HuH-7.5 (cell line): ENCODE measurements around the gene FAM153A.
"Not testable (repeated sequence)": the region's sequence is repeated elsewhere in the genome, so short reads cannot be mapped to it uniquely, and the experiment has no call there.

Source experiments
- DNase-seq: peaks from one replicate; pipeline ENCODE4 v3.0.0; 2011; ENCODE audit warnings: low spot score

FAM153A gene

DNA sequence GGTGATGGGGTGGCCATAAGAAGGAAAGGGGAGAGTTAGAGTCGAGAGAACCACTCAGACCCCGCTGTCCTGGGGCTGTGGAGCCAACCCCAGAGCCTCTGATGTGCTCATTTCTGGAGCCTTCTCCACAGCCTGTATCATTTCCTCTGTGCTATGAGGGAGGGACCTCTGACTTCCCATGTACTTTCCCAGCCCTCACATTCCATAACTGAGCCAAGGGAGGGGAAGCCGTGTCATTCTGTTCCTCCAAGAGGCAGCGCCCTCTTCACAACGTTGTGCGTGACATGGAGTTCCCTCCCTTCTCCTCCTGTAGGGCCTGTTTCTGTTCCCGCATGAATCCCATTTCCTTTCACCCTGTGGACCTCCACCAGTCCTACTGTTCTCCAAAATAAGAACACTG lies 57.8 kb downstream of the FAM153A start:
- DNase-seq, result not testable (repeated sequence)

DNA sequence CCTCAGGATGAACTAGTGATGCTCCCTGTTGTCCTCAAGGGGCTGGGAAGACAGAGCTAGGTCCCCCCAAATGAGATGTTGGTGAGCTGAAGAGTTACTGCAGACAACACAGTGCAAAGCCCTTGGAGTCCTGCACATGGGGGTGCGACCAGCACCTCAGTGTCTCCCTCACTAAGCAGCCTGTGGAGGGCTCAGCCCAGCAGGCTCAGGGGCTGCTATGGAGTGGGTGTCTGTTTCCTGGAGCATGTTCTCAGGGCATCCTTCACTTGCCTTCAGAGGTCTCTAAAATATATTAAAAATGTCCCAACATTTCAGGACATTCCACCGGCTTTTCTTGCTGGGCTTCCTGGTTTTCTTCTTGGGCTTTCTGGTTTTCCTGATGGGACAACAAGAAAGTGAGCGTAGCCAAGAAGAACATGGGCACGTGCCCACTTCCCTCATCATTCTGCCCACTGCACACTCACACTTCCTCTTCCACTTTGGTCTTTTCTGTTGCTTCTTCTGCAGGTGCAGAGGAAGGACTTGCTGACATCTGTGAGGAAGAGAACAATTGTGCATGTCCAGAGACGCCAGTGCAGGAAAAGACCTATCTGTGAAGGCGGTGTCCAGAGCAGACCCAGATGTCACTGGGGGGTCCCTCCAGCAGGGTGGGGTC lies 58.7 kb downstream of the FAM153A start:
- DNase-seq, result not testable (repeated sequence)

DNA sequence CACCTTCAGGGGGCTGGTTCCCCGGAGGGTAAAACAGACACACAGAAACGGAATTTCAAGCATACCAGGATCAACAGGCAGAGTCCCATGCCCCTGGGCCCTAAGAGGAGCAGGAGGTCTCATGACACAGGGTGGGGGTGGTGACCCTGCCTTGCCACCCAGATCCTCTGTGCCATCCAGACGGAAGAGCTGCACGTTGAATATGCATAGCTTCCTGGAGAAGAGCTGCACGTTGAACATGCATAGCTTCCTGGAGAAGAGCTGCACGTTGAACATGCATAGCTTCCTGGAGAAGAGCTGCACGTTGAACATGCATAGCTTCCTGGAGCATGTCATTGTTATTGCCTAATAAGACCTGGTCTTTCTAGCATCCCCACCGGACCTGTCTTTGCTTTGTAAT lies 59.9 kb downstream of the FAM153A start:
- not testable (repeated sequence) for DNase-seq

DNA sequence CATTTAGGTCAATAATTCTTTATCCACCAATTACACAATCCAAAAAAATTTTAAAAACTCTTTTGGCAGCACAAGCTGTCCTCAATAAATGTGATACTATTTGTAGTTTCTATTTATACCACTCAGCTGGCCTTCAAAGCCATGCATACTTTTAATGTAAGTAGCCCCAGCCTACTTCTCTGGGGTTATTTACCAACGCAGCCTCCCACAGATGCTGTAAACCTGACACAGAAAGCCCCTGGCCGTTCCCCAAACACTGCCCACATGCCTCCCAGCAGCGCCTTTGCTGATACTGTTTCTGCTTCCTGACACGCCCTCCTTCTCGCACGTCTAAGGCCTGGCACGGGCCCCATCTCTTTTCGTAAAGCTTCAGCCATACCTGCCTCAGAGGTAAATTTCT lies 62.7 kb downstream of the FAM153A start:
- not testable (repeated sequence) for DNase-seq

DNA sequence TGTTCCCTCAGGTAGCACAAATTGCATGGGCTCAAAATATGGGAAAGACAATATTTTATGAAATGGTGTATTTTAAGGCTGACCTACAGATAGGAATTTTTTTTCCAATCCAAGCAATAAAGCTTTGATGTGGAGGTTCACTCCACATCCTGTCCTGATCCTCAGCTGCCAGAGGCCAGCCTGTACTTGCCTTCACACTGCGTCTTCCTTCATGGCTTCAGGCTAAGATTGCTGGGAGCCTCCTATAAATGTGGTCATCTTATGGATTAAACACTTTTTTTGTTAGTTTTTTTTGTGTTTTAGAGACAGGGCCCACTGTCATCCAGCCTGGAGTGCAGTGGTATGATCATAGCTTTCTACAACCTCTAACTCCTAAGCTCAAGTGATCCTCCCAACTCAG lies 67.3 kb downstream of the FAM153A start:
- not testable (repeated sequence) for DNase-seq

GRCh38 chr5:177696100-177696499 lies 86.6 kb downstream of the FAM153A start:
- DNase-seq, result not testable (repeated sequence)

DNA sequence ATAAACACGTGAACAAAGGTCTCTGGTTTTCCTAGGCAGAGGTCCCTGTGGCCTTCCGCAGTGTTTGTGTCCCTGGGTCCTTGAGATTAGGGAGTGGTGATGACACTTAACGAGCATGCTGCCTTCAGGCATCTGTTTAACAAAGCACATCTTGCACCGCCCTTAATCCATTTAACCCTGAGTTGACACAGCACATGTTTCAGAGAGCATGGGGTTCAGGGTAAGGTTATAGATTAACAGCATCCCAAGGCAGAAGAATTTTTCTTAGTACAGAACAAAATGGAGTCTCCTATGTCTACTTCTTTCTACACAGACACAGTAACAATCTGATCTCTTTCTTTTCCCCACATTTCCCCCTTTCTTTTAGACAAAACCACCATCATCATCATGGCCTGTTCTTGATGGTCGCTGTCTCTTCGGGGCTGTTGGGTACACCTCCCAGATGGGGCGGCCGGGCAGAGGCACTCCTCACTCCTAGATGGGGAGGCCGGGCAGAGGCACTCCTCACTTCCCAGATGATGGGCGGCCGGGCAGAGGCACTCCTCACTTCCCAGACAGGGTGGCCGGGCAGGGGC lies 87.3 kb downstream of the FAM153A start:
- not testable (repeated sequence) for DNase-seq

- not testable (repeated sequence) for DNase-seq
These were observed 88.2 kb downstream of the FAM153A start for GRCh38 chr5:177694518-177694835.

DNA sequence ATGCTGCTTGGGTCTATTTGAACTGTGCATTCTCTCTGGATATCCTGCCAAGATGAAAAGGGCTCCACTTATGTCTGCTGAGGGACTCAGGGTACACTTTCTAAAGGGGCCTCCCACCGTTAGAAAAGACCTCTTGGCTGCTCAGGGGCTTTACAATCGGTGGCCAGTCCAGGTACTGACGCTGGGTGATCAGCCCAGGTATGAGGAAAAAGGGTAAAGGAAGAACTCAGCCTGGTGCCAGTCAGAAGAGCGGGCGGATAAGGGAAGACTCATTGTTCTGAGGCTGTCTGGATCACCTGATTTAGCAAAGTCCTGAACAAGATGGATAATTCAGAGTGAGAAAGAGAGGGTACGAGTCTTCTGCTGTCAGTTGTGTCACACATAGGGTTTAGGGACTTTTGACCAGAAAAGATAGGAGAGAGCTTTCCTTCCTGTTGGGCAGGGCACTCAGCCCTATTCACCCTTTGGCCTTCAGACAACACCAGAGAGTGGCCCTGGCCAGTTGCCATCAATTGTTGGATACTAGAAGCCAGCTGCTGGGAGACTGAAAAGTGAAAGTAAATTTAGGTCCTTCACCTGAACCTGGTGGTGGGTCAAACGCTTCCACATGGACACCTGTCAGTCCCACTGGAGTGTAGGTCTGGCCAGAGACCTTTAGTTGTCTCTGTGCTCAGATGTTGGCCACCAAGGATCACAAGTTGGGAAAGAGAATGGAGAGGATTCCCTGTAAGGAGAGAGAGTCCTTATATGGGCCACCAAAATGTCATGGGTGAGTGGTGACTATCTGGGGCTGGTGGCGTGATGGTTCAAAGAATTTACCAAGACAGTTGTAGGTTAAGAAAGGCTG lies 88.8 kb downstream of the FAM153A start:
- not testable (repeated sequence) for DNase-seq

DNA sequence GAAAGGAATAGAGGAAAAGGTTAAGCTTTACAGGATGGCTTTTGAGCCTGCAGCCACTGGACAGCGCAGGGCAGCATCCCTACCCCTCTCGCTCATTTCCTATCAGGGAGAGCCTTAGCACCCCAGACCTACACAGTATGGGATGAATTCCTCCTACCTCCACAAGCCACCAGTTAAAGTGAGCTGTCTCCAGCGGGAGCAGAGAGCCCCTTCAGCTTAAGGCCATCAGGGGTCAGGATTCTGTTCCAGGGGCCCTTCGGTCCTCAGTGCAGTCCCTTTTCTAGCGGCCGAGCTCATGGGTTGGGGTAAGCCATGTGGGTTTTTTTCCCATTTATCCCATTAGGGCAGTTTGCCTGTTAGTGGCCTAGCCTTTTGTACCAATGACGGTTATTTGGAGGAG lies 89.7 kb downstream of the FAM153A start:
- not testable (repeated sequence) for DNase-seq

- not testable (repeated sequence) for DNase-seq
These were observed 90.2 kb downstream of the FAM153A start for GRCh38 chr5:177692507-177692906.

DNA sequence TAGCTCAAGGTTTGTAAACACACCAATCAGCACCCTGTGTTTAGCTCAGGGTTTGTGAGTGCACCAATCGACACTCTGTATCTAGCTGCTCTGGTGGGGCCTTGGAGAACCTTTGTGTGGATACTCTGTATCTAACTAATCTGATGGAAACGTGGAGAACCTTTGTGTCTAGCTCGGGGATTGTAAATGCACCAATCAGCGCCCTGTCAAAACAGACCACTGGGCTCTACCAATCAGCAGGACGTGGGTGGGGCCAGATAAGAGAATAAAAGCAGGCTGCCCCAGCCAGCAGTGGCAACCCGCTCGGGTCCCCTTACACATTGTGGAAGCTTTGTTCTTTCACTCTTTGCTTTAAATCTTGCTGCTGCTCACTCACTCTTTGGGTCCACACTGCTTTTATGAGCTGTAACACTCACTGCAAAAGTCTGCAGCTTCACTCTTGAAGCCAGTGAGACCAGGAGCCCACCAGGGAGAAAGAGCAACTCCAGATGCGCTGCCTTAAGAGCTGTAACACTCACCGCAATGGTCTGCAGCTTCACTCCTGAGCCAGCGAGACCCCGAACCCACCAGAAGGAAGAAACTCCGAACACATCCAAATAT lies 93.6 kb downstream of the FAM153A start:
- not testable (repeated sequence) for DNase-seq

GRCh38 chr5:177688091-177688490 lies 94.6 kb downstream of the FAM153A start:
- not testable (repeated sequence) for DNase-seq

DNA sequence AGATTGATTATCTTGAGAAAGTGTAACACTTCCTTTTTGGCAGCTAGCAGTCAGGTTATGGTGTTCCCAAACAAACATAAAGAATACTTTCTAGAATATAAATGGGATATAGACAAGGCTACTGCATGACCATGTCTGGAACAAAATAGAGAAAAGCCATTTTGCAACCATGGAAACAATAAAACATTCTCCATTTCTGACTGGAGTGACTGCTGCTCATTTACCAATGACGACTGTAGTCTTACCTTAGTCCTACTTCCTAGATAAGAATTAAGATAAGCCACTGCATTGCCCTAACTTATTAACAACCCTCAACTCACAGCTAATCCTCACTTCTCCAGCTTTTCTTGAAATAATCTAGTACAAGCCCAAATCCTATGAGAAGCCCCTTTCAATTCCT lies 100.8 kb downstream of the FAM153A start:
- DNase-seq, result not testable (repeated sequence)
